Islet of Langerhans (tissue), 1 donor: ENCODE data around the gene FHIT.
"Not testable (repeated sequence)": the region's sequence is repeated elsewhere in the genome, so short reads cannot be mapped to it uniquely, and the experiment has no call there.

Source experiments
- FAIRE-seq: peaks from one replicate; lab custom pipeline; 2011; peaks lifted over from hg19 to GRCh38; lab: Jason Lieb, UNC

Gene FHIT

GRCh38 chr3:60989626-60990441 lies 261.4 kb downstream of the FHIT start:
- FAIRE-seq = no peak

GRCh38 chr3:60987191-60987590 lies 264.1 kb downstream of the FHIT start:
- FAIRE-seq = not testable (repeated sequence)

- FAIRE-seq = no peak
Observed at GRCh38 chr3:60986552-60986951, 264.7 kb downstream of the FHIT start.

- FAIRE-seq = no peak
Observed at GRCh38 chr3:60983906-60984305, 267.3 kb downstream of the FHIT start.

- FAIRE-seq = no peak
Observed at GRCh38 chr3:60980342-60980692, 270.9 kb downstream of the FHIT start.

GRCh38 chr3:60979461-60980341 lies 271.6 kb downstream of the FHIT start:
- FAIRE-seq = no peak

GRCh38 chr3:60973321-60973720 lies 277.9 kb downstream of the FHIT start:
- no peak for FAIRE-seq

GRCh38 chr3:60972599-60972998 lies 278.7 kb downstream of the FHIT start:
- FAIRE-seq = no peak

- no peak for FAIRE-seq
Observed at GRCh38 chr3:60970850-60971249, 280.4 kb downstream of the FHIT start.

- FAIRE-seq = no peak
Observed at GRCh38 chr3:60967141-60967540, 284.1 kb downstream of the FHIT start.

GRCh38 chr3:60957541-60957940 lies 293.7 kb downstream of the FHIT start:
- FAIRE-seq = no peak

- FAIRE-seq = no peak
Observed at GRCh38 chr3:60956729-60957128, 294.5 kb downstream of the FHIT start.

- no peak for FAIRE-seq
Observed at GRCh38 chr3:60955034-60955433, 296.2 kb downstream of the FHIT start.

- FAIRE-seq = no peak
Observed at GRCh38 chr3:60954048-60954447, 297.2 kb downstream of the FHIT start.

- no peak for FAIRE-seq
Observed at GRCh38 chr3:60953351-60953750, 297.9 kb downstream of the FHIT start.

- no peak for FAIRE-seq
Observed at GRCh38 chr3:60952055-60952454, 299.2 kb downstream of the FHIT start.

GRCh38 chr3:60949146-60949545 lies 302.1 kb downstream of the FHIT start:
- FAIRE-seq = no peak

GRCh38 chr3:60948488-60948887 lies 302.8 kb downstream of the FHIT start:
- peak; percentile 74 for FAIRE-seq

GRCh38 chr3:60935709-60936108 lies 315.5 kb downstream of the FHIT start:
- FAIRE-seq = no peak

- no peak for FAIRE-seq
Observed at GRCh38 chr3:60933824-60934223, 317.4 kb downstream of the FHIT start.

- FAIRE-seq = no peak
Observed at GRCh38 chr3:60932643-60933042, 318.6 kb downstream of the FHIT start.

- FAIRE-seq = no peak
Observed at GRCh38 chr3:60932170-60932569, 319.1 kb downstream of the FHIT start.

GRCh38 chr3:60931452-60931851 lies 319.8 kb downstream of the FHIT start:
- FAIRE-seq = no peak

- FAIRE-seq = no peak
Observed at GRCh38 chr3:60920519-60920918, 330.7 kb downstream of the FHIT start.
